GM19324 (cell line): ENCODE measurements around the gene STK4.

Experiments
- ATAC-seq: cut with Tn5 transposase; IDR thresholded peaks from one replicate; pipeline ENCODE4 v1.9.1; 2021; ENCODE audit warnings: mild to moderate bottlenecking, moderate library complexity; ENCODE audit not compliant: unreplicated experiment, low FRiP score

STK4 gene

GRCh38 chr20:44966030-44966961 is at the start of gene STK4:
TSS of gene STK4 (plus strand) at chr20:44966512. CDS start at chr20:44966569, 57 bp downstream.
- ATAC-seq = peak; percentile 77

- no peak for ATAC-seq
Observed at GRCh38 chr20:44916586-44916985, 49.7 kb upstream of the STK4 start.

- ATAC-seq = no peak
Observed at GRCh38 chr20:44917399-44917798, 48.9 kb upstream of the STK4 start.

- ATAC-seq = no peak
Observed at GRCh38 chr20:44918342-44918741, 48.0 kb upstream of the STK4 start.

- ATAC-seq = no peak
Observed at GRCh38 chr20:44918761-44919160, 47.6 kb upstream of the STK4 start.

GRCh38 chr20:44921447-44921846 is 44.9 kb upstream of the STK4 start:
- ATAC-seq = no peak

GRCh38 chr20:44924541-44924940 is 41.8 kb upstream of the STK4 start:
- ATAC-seq = no peak

- no peak for ATAC-seq
Observed at GRCh38 chr20:44928595-44928994, 37.7 kb upstream of the STK4 start.

GRCh38 chr20:44930517-44931168 is 35.7 kb upstream of the STK4 start:
- ATAC-seq = no peak

- ATAC-seq = no peak
Observed at GRCh38 chr20:44931911-44932310, 34.4 kb upstream of the STK4 start.

GRCh38 chr20:44932916-44933315 is 33.4 kb upstream of the STK4 start:
- ATAC-seq = no peak

GRCh38 chr20:44936510-44936909 is 29.8 kb upstream of the STK4 start:
- no peak for ATAC-seq

GRCh38 chr20:44938637-44939036 is 27.7 kb upstream of the STK4 start:
- ATAC-seq = no peak

- no peak for ATAC-seq
Observed at GRCh38 chr20:44941120-44941691, 25.1 kb upstream of the STK4 start.

GRCh38 chr20:44942264-44942973 is 23.9 kb upstream of the STK4 start:
- no peak for ATAC-seq

- ATAC-seq = no peak
Observed at GRCh38 chr20:44943828-44944227, 22.5 kb upstream of the STK4 start.

- ATAC-seq = no peak
Observed at GRCh38 chr20:44945261-44945660, 21.1 kb upstream of the STK4 start.

GRCh38 chr20:44946271-44946852 is 19.9 kb upstream of the STK4 start:
- ATAC-seq = no peak

GRCh38 chr20:44948107-44948506 is 18.2 kb upstream of the STK4 start:
- ATAC-seq = no peak

GRCh38 chr20:44948513-44948912 is 17.8 kb upstream of the STK4 start:
- no peak for ATAC-seq
